Thoracic aorta (tissue), 2 donors: Measurements from ENCODE around the gene TGFBR2. TPM values are rescaled to one million over a fixed set of nuclear protein-coding genes. Genes with fewer than 3 reads are reported as not detected.

Experiments used
- ATAC-seq: fragments of 150-250 bp; one replicate; pipeline ENCODE4 v1.8.0; 2017; ENCODE audit warnings: low read depth; ENCODE audit not compliant: insufficient number of reproducible peaks, low FRiP score
- DNase-seq: peaks from one replicate; pipeline ENCODE4 v3.0.0-alpha.2; 2020; ENCODE audit warnings: low spot score
- H3K27ac ChIP-seq, 2 donors: fragments of 200-600 bp; sonication (generic); 1 replicate in 1 of 2; 2 replicates in 1 of 2; pipeline ENCODE4 v1.5.1; 2016; ENCODE audit warnings: mild to moderate bottlenecking in 2 of 2, moderate library complexity in 2 of 2
- H3K27me3 ChIP-seq: fragments of 200-600 bp; sonication (generic); replicated peaks from 2 replicates; pipeline ENCODE4 v1.6.0; 2016; ENCODE audit warnings: mild to moderate bottlenecking; ENCODE audit not compliant: insufficient read depth
- H3K36me3 ChIP-seq: fragments of 200-600 bp; sonication (generic); one replicate; pipeline ENCODE4 v1.5.1; 2016
- H3K4me1 ChIP-seq, 2 donors: fragments of 200-600 bp; sonication (generic); 1 replicate in 1 of 2; 2 replicates in 1 of 2; pipeline versions ENCODE4 v1.5.1 to v1.6.0; 2016; ENCODE audit warnings: low read depth in 2 of 2, mild to moderate bottlenecking in 1 of 2; ENCODE audit not compliant: control insufficient read depth in 1 of 2
- H3K4me3 ChIP-seq: fragments of 200-600 bp; sonication (generic); 2 replicates; pipeline ENCODE4 v1.5.1; 2016; ENCODE audit warnings: mild to moderate bottlenecking
- H3K9me3 ChIP-seq: fragments of 200-600 bp; sonication (generic); 2 replicates; pipeline ENCODE4 v1.5.1; 2016
- CTCF ChIP-seq: fragments of 200-600 bp; sonication (generic); IDR thresholded peaks from one replicate; pipeline ENCODE4 v1.5.1; 2019; ENCODE audit warnings: antibody characterized with exemption
- total RNA-seq, 2 donors: library from RNA; depleted of rRNA; stranded (reverse); fragments of >200 nt; gene quantifications; one replicate each; pipeline versions ENCODE4 v1.1.0 to v1.2.3, GENCODE V29; 2016

Gene TGFBR2
- total RNA-seq, 2 donors from 2014 or later = 250 to 355 TPM

GRCh38 chr3:30632521-30632920, 26.1 kb downstream of the TGFBR2 start:
- ATAC-seq = no peak

GRCh38 chr3:30633718-30634117, 27.3 kb downstream of the TGFBR2 start:
- H3K4me3 ChIP-seq = peak overlapping the region; percentile 2
- H3K27me3 ChIP-seq = no peaks in the 10 kb centered on the region
- H3K9me3 ChIP-seq = peaks cover 2% of the 10 kb centered on the region
- peak overlapping the region in 1 of 2 donors; percentile 13 for H3K27ac ChIP-seq
- ATAC-seq (no peak), DNase-seq (no peak)
- no peak for TF ChIP-seq CTCF
- H3K4me1 ChIP-seq = peaks cover 74 to 84% of the 10 kb centered on the region in 2 donors
- H3K36me3 ChIP-seq = no peaks in the 10 kb centered on the region

More at GRCh38 chr3:30632521-30632920, 26.1 kb downstream of the TGFBR2 start:
- Histone ChIP-seq H3K4me1 (peaks cover 79 to 89% of the 10 kb centered on the region in 2 donors), H3K4me3 (no peak overlapping the region), H3K27me3 (no peaks in the 10 kb centered on the region), H3K36me3 (no peaks in the 10 kb centered on the region), H3K9me3 (peaks cover 2% of the 10 kb centered on the region), H3K27ac (no peak overlapping the region)
- TF ChIP-seq CTCF = no peak
- no peak for DNase-seq

GRCh38 chr3:30634761-30635735, 28.6 kb downstream of the TGFBR2 start:
- Histone ChIP-seq H3K9me3 (peaks cover 2% of the 10 kb centered on the region), H3K4me1 (peaks cover 76 to 84% of the 10 kb centered on the region in 2 donors), H3K27ac (peak overlapping the region in 1 of 2 donors; percentile 13), H3K36me3 (no peaks in the 10 kb centered on the region), H3K4me3 (peak overlapping the region; percentile 8), H3K27me3 (no peaks in the 10 kb centered on the region)
- ATAC-seq = no peak
- no peak for TF ChIP-seq CTCF
- no peak for DNase-seq

GRCh38 chr3:30637310-30638219, 31.2 kb downstream of the TGFBR2 start:
- Histone ChIP-seq H3K27me3 (no peaks in the 10 kb centered on the region), H3K4me3 (no peak overlapping the region), H3K36me3 (no peaks in the 10 kb centered on the region), H3K9me3 (no peaks in the 10 kb centered on the region), H3K27ac (no peak overlapping the region), H3K4me1 (peaks cover 81 to 83% of the 10 kb centered on the region in 2 donors)
- DNase-seq (no peak), ATAC-seq (no peak)
- TF ChIP-seq CTCF = no peak
